Glutamatergic neuron (in vitro differentiated cells): ENCODE measurements around the gene ENO4. TPM values are rescaled to one million over a fixed set of nuclear protein-coding genes. Genes with fewer than 3 reads are reported as not detected.

Source experiments
- DNase-seq: peaks from one replicate; pipeline ENCODE4 v3.0.0; 2022
- H3K27ac Mint-ChIP-seq: one replicate; pipeline ENCODE4 v1.8.0; 2020; ENCODE audit warnings: mild to moderate bottlenecking, mixed read lengths, inconsistent platforms; ENCODE audit not compliant: unreplicated experiment
- H3K27me3 Mint-ChIP-seq: one replicate; pipeline ENCODE4 v1.8.0; 2020; ENCODE audit warnings: mild to moderate bottlenecking, moderate library complexity, mixed read lengths, inconsistent platforms; ENCODE audit not compliant: unreplicated experiment
- H3K36me3 Mint-ChIP-seq: one replicate; pipeline ENCODE4 v1.8.0; 2020; ENCODE audit warnings: mild to moderate bottlenecking, mixed read lengths, inconsistent platforms; ENCODE audit not compliant: unreplicated experiment
- H3K4me1 Mint-ChIP-seq: one replicate; pipeline ENCODE4 v1.8.0; 2020; ENCODE audit warnings: mild to moderate bottlenecking, low read depth, mixed read lengths, inconsistent platforms; ENCODE audit not compliant: unreplicated experiment
- H3K4me3 Mint-ChIP-seq: one replicate; pipeline ENCODE4 v1.8.0; 2020; ENCODE audit warnings: mild to moderate bottlenecking, mixed read lengths, inconsistent platforms; ENCODE audit not compliant: unreplicated experiment
- H3K9me3 Mint-ChIP-seq: one replicate; pipeline ENCODE4 v1.8.0; 2020; ENCODE audit warnings: mild to moderate bottlenecking, moderate library complexity, mixed read lengths, inconsistent platforms; ENCODE audit not compliant: unreplicated experiment
- total RNA-seq: library from RNA; stranded (reverse); fragmentation: NEBNext Ultra II Directional; extraction: Animal tissue kit (Norgen Biotek cat#: 25700); gene quantifications from one replicate; pipeline ENCODE4 v1.2.1, GENCODE V29; 2021; ENCODE audit not compliant: unreplicated experiment
- TF ChIP-seq, protein P1 (sequence below): fragments of 200-600 bp; sonication (generic); IDR thresholded peaks from one replicate; pipeline ENCODE4 v1.5.0; 2021; ENCODE audit not compliant: partially characterized antibody, unreplicated experiment

Gene ENO4
- total RNA-seq, 1 donor from 2014 or later, result 1.3 TPM

DNA sequence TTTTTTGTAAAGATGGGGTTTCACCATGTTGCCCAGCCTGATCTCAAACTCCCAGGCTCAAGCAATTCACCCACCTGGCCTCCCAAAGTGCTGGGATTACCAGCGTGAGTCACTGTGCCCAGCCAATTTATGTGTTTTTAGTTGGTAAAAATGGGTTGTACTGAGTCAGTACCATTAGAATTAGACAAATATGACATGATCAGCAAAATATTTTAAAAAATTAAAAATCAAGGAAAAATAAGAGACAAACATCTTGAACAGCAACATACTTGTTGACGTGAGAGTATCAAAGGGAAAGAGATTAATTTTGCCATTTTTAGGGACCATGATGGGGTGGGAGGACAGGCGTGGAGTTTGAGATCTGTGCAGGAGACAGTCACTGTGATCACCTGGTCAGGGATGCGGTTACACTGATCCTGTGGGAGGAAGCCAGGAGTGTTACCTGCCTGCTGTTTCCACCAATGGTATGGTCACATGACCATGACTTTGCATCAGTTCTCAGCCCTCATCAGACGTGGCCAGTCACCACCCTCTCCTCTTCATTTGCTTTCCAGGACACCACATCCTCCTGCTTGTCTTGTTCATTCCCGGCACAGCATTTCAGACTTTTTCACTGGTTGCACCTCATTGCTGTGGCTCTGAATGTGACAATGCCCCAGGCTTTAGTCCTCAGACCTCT, 29.2 kb upstream of the ENO4 start:
- Mint-ChIP-seq H3K36me3 (peaks cover 9% of the 10 kb centered on the region), H3K4me3 (no peak overlapping the region), H3K27ac (no peak overlapping the region), H3K9me3 (peaks cover 2% of the 10 kb centered on the region), H3K27me3 (peaks cover 3% of the 10 kb centered on the region), H3K4me1 (peaks cover 5% of the 10 kb centered on the region)
- TF ChIP-seq, protein P1, sequence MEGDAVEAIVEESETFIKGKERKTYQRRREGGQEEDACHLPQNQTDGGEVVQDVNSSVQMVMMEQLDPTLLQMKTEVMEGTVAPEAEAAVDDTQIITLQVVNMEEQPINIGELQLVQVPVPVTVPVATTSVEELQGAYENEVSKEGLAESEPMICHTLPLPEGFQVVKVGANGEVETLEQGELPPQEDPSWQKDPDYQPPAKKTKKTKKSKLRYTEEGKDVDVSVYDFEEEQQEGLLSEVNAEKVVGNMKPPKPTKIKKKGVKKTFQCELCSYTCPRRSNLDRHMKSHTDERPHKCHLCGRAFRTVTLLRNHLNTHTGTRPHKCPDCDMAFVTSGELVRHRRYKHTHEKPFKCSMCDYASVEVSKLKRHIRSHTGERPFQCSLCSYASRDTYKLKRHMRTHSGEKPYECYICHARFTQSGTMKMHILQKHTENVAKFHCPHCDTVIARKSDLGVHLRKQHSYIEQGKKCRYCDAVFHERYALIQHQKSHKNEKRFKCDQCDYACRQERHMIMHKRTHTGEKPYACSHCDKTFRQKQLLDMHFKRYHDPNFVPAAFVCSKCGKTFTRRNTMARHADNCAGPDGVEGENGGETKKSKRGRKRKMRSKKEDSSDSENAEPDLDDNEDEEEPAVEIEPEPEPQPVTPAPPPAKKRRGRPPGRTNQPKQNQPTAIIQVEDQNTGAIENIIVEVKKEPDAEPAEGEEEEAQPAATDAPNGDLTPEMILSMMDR, result no peak
- DNase-seq, result no peak

DNA sequence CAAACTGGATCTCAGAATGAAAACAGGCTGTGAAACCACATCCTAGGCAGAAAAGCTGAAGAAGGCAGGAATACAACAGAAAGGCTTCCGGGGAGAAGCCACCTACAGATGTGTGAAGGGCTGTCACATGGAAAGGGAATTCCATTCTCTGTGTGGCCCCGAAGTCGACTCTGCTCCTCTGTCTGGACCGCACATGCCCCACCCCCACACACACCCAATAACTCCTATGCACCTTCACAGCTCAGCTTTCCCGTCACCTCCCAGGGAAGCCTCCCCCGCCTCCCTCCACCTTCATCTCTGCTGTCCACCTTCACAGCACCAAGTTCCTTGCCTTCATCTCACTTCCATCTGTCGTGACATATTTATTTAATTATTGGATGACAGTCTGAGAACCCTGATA, 23.4 kb upstream of the ENO4 start:
- Mint-ChIP-seq H3K4me3 (no peak overlapping the region), H3K27ac (no peak overlapping the region), H3K27me3 (no peaks in the 10 kb centered on the region), H3K9me3 (no peaks in the 10 kb centered on the region), H3K4me1 (no peaks in the 10 kb centered on the region), H3K36me3 (peaks cover 2% of the 10 kb centered on the region)
- TF ChIP-seq, protein P1, result no peak
- no peak for DNase-seq

DNA sequence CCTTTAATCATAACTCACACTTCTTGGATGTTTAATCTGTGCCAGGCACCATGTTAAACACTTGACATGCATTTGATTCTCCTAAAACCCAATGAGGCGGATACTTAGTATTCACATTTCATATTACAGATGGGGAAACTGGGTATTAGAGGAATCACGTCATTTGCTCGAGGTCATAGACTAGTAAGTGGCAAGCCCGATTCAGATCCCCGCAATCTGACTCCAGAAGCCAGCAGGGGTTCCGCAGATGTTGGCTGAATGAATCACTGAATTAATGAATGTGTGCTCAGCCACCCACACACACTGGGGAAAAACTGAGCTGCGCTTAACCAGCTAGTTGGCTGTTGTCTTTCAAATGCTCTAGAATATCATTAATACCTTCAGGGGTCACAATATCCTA, 22.5 kb upstream of the ENO4 start:
- Mint-ChIP-seq H3K9me3 (no peaks in the 10 kb centered on the region), H3K27me3 (no peaks in the 10 kb centered on the region), H3K27ac (no peak overlapping the region), H3K36me3 (no peaks in the 10 kb centered on the region), H3K4me1 (no peaks in the 10 kb centered on the region), H3K4me3 (no peak overlapping the region)
- no peak for DNase-seq
- TF ChIP-seq, protein P1, result no peak

DNA sequence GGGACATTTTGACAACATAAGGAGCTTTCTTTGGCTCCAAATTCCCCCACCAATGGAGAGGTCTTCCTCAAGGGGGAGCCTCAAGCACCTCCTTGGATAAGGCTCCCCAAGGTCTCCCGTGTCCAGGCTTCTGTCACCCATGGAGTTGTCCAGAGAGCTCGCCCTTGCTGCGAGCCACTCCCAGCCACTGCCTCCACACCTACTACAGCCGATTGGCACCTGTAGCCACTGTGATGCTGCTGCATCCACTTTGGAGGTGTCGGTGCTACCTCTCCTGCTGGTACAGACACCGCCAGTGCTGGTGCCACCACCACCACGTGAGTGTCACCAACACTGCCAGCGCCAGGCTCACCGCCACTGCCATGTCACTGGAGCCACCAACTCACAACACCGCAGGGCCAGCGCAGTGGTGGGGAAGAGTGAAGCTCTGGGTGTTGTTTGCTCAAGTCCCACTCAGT, 22.1 kb upstream of the ENO4 start:
- H3K36me3 Mint-ChIP-seq, result no peaks in the 10 kb centered on the region
- H3K27me3 Mint-ChIP-seq, result no peaks in the 10 kb centered on the region
- no peak overlapping the region for H3K4me3 Mint-ChIP-seq
- H3K27ac Mint-ChIP-seq, result no peak overlapping the region
- DNase-seq, result no peak
- no peaks in the 10 kb centered on the region for H3K9me3 Mint-ChIP-seq
- TF ChIP-seq, protein P1, result no peak
- no peaks in the 10 kb centered on the region for H3K4me1 Mint-ChIP-seq

DNA sequence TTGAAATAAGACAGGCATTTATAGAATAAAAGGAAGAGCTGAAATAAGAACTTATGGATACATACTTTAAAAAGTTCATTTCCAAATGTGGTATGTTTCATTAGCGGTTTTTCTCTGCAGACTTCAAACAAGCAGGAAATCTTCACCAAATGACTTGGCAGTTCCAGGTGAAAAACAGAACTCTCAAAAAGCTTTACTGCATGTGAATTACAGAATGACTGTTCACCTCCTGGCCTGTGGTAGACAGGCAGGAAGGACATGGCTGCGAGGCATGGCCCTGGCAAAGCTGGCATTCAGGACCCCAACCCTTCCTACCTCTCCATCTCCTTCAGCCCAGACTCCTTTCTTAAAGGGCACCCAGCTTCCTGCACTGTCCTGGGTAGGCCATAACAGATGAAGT, 21.2 kb upstream of the ENO4 start:
- Mint-ChIP-seq H3K36me3 (no peaks in the 10 kb centered on the region), H3K4me3 (no peak overlapping the region), H3K4me1 (peaks cover 3% of the 10 kb centered on the region), H3K27ac (no peak overlapping the region), H3K9me3 (no peaks in the 10 kb centered on the region), H3K27me3 (no peaks in the 10 kb centered on the region)
- TF ChIP-seq, protein P1, result no peak
- DNase-seq, result no peak
